Esophagus (tissue), 2 donors: ENCODE results near the gene INTS13. TPM values are rescaled to one million over a fixed set of nuclear protein-coding genes. Genes with fewer than 3 reads are reported as not detected.

ENCODE experiments used
- H3K27ac ChIP-seq, 2 donors: one replicate each; pipeline ENCODE4 v1.5.1; 2013; ENCODE audit warnings: low read depth in 2 of 2, mild to moderate bottlenecking in 2 of 2, inconsistent platforms in 1 of 2, low read length in 1 of 2, moderate library complexity in 1 of 2
- H3K27me3 ChIP-seq, 2 donors: one replicate each; pipeline ENCODE4 v1.6.1; 2013; ENCODE audit warnings: low read length in 2 of 2, control low read depth in 1 of 2, mild to moderate bottlenecking in 1 of 2; ENCODE audit not compliant: insufficient read depth in 2 of 2, control insufficient read depth in 1 of 2
- H3K36me3 ChIP-seq, 2 donors: one replicate each; pipeline ENCODE4 v1.6.1; 2013; ENCODE audit warnings: low read length in 1 of 2; ENCODE audit not compliant: control insufficient read depth in 2 of 2, insufficient read depth in 2 of 2
- H3K4me1 ChIP-seq, 2 donors: one replicate each; pipeline ENCODE4 v1.6.1; 2013; ENCODE audit warnings: low read length in 1 of 2; ENCODE audit not compliant: control insufficient read depth in 2 of 2, insufficient read depth in 2 of 2
- H3K4me3 ChIP-seq, 2 donors: one replicate each; pipeline ENCODE4 v1.5.1; 2013; ENCODE audit warnings: low read length in 2 of 2, mild to moderate bottlenecking in 2 of 2, low read depth in 1 of 2, moderate library complexity in 1 of 2
- H3K9me3 ChIP-seq, 2 donors: one replicate each; pipeline ENCODE4 v1.6.1; 2013; ENCODE audit warnings: mild to moderate bottlenecking in 2 of 2, low read depth in 1 of 2, low read length in 1 of 2, moderate library complexity in 1 of 2; ENCODE audit not compliant: control insufficient read depth in 2 of 2, insufficient read depth in 1 of 2
- WGBS, 2 donors: extraction: QIAGEN DNeasy Blood & Tissue Kit; methylation state at CpG; one replicate each; pipeline ENCODE4 v1.1.7; 2013; 5-methylcytosine and 5-hydroxymethylcytosine counted together
- polyA plus RNA-seq, 2 donors: library from polyadenylated mRNA; stranded (reverse); fragments of 200-250 nt; gene quantifications; one replicate each; pipeline ENCODE4 v1.2.3, GENCODE V29; 2013
- donor health status: healthy with polysubstance abuse.
- donor health status: Bipolar disorder and iron deficiency.

Gene INTS13
- polyA plus RNA-seq, 2 donors: 17.0 to 33.0 TPM

GRCh38 chr12:26937443-26937862 lies 328 bp downstream of the INTS13 start:
- Histone ChIP-seq H3K9me3 (no peaks in the 10 kb centered on the region), H3K4me3 (peak overlapping the region; percentile 81 to 89), H3K27ac (peak overlapping the region; percentile 86 to 93), H3K36me3 (peaks cover under 1 to 1% of the 10 kb centered on the region in 2 donors), H3K27me3 (no peaks in the 10 kb centered on the region), H3K4me1 (peaks cover 0 to 2% of the 10 kb centered on the region in 2 donors)
- WGBS, 2 donors: 0 to 1% methylated on average over 10 of the region's 10 CpGs

DNA sequence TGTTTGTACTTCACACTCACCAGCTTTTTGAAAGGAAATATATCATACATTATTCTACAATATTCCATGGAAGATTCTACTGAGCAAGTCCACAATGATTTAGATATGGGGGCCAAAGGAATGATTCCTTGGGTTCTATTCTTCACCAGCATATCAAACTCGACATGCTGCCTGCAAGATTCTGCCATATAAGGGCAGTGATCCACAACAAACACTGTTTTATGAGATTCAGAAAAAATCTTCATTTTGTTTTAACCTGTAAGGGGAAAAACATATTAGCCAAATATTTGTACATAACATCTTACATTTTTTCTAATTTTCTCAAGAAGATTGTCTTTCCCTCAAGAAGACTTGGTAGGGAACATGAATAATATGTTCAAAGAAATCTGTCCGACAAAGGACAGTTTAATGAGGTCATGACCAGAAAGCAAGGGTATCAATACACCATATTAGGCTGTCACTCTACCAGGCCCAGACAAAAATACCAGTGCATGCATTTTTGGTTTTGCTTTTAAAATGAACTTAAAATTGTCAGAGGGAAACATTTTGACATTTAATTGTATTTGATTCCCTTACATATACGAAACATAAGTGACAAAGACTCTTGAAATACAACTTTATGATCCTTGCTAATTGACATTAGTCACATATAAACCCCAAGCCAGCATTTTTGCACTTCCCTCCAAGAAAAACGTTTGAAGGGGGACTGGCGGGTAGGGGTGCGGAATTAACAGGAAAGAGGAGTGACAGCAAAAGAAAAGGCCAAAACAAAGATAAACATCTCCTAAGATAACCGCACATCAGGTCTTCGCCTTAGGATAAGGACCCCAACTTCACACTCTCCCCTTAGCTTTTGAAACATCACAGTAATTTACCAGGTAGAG lies 980 bp downstream of the INTS13 start:
- WGBS, 2 donors: 8 to 11% methylated on average over 8 of the region's 8 CpGs
- Histone ChIP-seq H3K4me3 (peak overlapping the region; percentile 47 to 81), H3K9me3 (no peaks in the 10 kb centered on the region), H3K27me3 (no peaks in the 10 kb centered on the region), H3K4me1 (peaks cover 0 to 2% of the 10 kb centered on the region in 2 donors), H3K27ac (peak overlapping the region; percentile 22 to 86), H3K36me3 (peaks cover 2% of the 10 kb centered on the region in 2 donors)

- Histone ChIP-seq H3K36me3 (peaks cover 2% of the 10 kb centered on the region in 2 donors), H3K27me3 (no peaks in the 10 kb centered on the region), H3K27ac (peak overlapping the region in 1 of 2 donors; percentile 29), H3K4me3 (no peak overlapping the region), H3K9me3 (no peaks in the 10 kb centered on the region), H3K4me1 (peaks cover 0 to 2% of the 10 kb centered on the region in 2 donors)
- WGBS, 2 donors: 58 to 66% methylated on average over 7 of the region's 7 CpGs
Observed at GRCh38 chr12:26935636-26936378, 2.0 kb downstream of the INTS13 start.

DNA sequence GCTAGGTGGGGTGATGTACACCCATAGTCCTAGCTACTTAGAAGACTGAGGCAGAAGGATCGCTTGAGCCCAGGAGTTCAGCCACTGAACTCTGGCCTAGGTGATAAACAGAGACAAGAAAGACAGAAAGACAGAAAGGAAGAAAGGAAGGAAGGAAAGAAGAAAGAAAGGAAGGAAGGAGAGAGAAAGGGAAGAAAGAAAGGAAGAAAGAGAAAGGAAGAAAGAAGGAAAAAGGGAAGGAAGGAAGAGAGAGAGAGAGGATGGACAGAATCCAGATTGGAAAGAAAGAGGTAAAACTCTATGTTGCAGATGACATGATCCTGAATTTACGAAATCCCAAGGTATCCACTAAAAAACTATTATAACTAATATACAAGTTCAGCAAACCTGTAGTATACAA lies 8.2 kb downstream of the INTS13 start:
- no peak overlapping the region for H3K27ac ChIP-seq
- H3K4me1 ChIP-seq: no peaks in the 10 kb centered on the region
- no peak overlapping the region for H3K4me3 ChIP-seq
- no peaks in the 10 kb centered on the region for H3K9me3 ChIP-seq
- WGBS, 2 donors: 93 to 100% methylated on average over 2 of the region's 2 CpGs
- H3K27me3 ChIP-seq: no peaks in the 10 kb centered on the region
- H3K36me3 ChIP-seq: peaks cover 6 to 12% of the 10 kb centered on the region in 2 donors

GRCh38 chr12:26928661-26929060 lies 9.1 kb downstream of the INTS13 start:
- WGBS, 2 donors: 95 to 96% methylated on average over 5 of the region's 5 CpGs
- Histone ChIP-seq H3K4me1 (no peaks in the 10 kb centered on the region), H3K27ac (no peak overlapping the region), H3K36me3 (peaks cover 6 to 12% of the 10 kb centered on the region in 2 donors), H3K9me3 (no peaks in the 10 kb centered on the region), H3K4me3 (no peak overlapping the region), H3K27me3 (no peaks in the 10 kb centered on the region)

- no peak overlapping the region for H3K27ac ChIP-seq
- no peaks in the 10 kb centered on the region for H3K27me3 ChIP-seq
- H3K36me3 ChIP-seq: peaks cover 1 to 3% of the 10 kb centered on the region in 2 donors
- no peaks in the 10 kb centered on the region for H3K9me3 ChIP-seq
- no peaks in the 10 kb centered on the region for H3K4me1 ChIP-seq
- 90 to 94% methylated on average over 3 of the region's 3 CpGs for WGBS, 2 donors
- no peak overlapping the region for H3K4me3 ChIP-seq
Observed at GRCh38 chr12:26921886-26922285, 15.9 kb downstream of the INTS13 start.

- H3K4me3 ChIP-seq: no peak overlapping the region
- no peaks in the 10 kb centered on the region for H3K27me3 ChIP-seq
- no peaks in the 10 kb centered on the region for H3K4me1 ChIP-seq
- no peak overlapping the region for H3K27ac ChIP-seq
- WGBS, 2 donors: 93% methylated on average over 2 of the region's 2 CpGs
- no peaks in the 10 kb centered on the region for H3K9me3 ChIP-seq
- H3K36me3 ChIP-seq: no peaks in the 10 kb centered on the region
Observed at GRCh38 chr12:26919216-26919555, 18.6 kb downstream of the INTS13 start.

DNA sequence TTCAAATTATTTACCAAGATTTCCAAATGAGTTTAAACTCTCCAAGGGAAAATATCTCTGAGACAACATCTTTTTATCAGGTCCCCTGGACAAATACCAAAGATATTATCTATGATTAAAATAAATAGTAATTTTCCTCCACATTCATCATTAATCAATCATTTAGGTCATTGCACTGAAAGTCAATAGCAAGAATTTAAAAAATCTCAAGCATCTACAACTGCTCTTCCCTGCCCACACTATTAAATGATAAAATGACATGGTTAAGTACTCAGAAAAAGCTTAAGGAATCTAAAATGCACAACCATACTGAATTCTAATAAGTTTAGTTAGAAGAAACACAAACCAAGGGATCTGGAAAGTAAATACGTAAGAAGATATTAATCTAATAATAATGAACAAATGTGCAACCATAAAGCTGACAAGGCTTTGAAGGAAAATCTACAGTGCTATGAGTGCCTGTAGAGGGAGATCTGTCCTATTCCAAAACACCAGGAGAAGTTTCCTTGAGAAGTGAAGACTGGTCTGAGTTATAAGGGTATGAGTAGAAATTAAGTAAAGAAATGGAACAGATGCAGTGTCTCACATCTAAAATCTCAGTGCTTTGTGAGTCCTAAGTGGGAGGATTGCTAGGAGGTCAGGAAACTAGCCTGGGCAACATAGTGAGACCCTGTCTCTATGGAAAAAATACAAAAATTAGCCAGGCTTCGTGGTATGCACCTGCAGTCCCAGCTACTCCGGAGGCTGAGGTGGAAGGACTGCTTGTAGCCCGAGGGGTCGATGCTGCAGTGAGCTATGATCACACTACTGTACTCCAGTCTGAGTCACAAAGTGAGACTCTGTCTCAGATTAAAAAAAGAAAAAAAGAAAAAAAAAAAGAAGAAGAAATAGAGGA lies 19.2 kb downstream of the INTS13 start:
- WGBS, 2 donors: 84 to 86% methylated on average over 5 of the region's 5 CpGs
- H3K27ac ChIP-seq: no peak overlapping the region
- no peaks in the 10 kb centered on the region for H3K9me3 ChIP-seq
- H3K4me3 ChIP-seq: no peak overlapping the region
- H3K36me3 ChIP-seq: no peaks in the 10 kb centered on the region
- H3K4me1 ChIP-seq: no peaks in the 10 kb centered on the region
- no peaks in the 10 kb centered on the region for H3K27me3 ChIP-seq

GRCh38 chr12:26906704-26907103 lies 31.1 kb downstream of the INTS13 start:
- Histone ChIP-seq H3K27ac (no peak overlapping the region), H3K4me1 (no peaks in the 10 kb centered on the region), H3K36me3 (no peaks in the 10 kb centered on the region), H3K9me3 (no peaks in the 10 kb centered on the region), H3K4me3 (no peak overlapping the region), H3K27me3 (no peaks in the 10 kb centered on the region)
- WGBS, 2 donors: 27 to 45% methylated on average over 1 of the region's 1 CpG
